Measurements from ENCODE around the gene FAM204A.

- TF ChIP-seq CTCF (IDR thresholded peaks at IDR 0.05; ENCODE audit: borderline replicate concordance, extremely low read depth, low read length, poor library complexity, severe bottlenecking) (no peak), EZH2 (IDR thresholded peaks at IDR 0.05; ENCODE audit: borderline replicate concordance, low read depth, low read length, severe bottlenecking) (no peak)
Observed at GRCh38 chr10:118356628-118357027, 14.5 kb upstream of the FAM204A start.
